Left lung (tissue), 10 donors: ENCODE results near the gene RAB8B. TPM values are rescaled to one million over a fixed set of nuclear protein-coding genes. Genes with fewer than 3 reads are reported as not detected.

Source experiments
- ATAC-seq: fragments of 200-7000 bp; cut with Tn5 transposase; one replicate; pipeline ENCODE4 v1.9.1; 2020; ENCODE audit warnings: moderate library complexity
- DNase-seq, 4 donors: peaks; one replicate each; pipeline ENCODE4 v3.0.0-alpha.2; 2013 to 2020
- H3K27ac ChIP-seq, 2 donors: fragments of 200-600 bp; sonication (generic) in 1 of 2; one replicate each; pipeline versions ENCODE4 v1.5.0 to v1.8.0; 2020 to 2021
- H3K27me3 ChIP-seq, 2 donors: fragments of 200-600 bp; sonication (generic) in 1 of 2; one replicate each; pipeline versions ENCODE4 v1.5.0 to v1.8.0; 2020 to 2021
- H3K36me3 ChIP-seq, 2 donors: fragments of 200-600 bp; sonication (generic) in 1 of 2; one replicate each; pipeline versions ENCODE4 v1.5.0 to v1.8.0; 2020 to 2021
- H3K4me1 ChIP-seq, 2 donors: fragments of 200-600 bp; one replicate each; pipeline ENCODE4 v1.8.0; 2021
- H3K4me3 ChIP-seq, 2 donors: fragments of 200-600 bp; sonication (generic) in 1 of 2; one replicate each; pipeline versions ENCODE4 v1.5.0 to v1.8.0; 2020 to 2021; ENCODE audit warnings: mild to moderate bottlenecking in 1 of 2
- H3K9me3 ChIP-seq, 2 donors: fragments of 200-600 bp; sonication (generic) in 1 of 2; one replicate each; pipeline versions ENCODE4 v1.5.0 to v1.8.0; 2020 to 2021
- CTCF ChIP-seq, 2 donors: fragments of 200-600 bp; sonication (generic) in 1 of 2; IDR thresholded peaks; one replicate each; pipeline versions ENCODE4 v1.5.0 to v1.8.0; 2021; ENCODE audit warnings: antibody characterized with exemption in 2 of 2
- intact Hi-C, 2 donors: fragments of 100-400 bp; cut with DNase I; formaldehyde crosslinking; loops; one replicate each; pipeline versions ENCODE4 v1.11.2 to v1.14.2; 2022
- polyA plus RNA-seq, 6 donors: library from polyadenylated mRNA; unstranded; fragments of 120-200 nt; gene quantifications; one replicate each; pipeline ENCODE4 v1.2.1, GENCODE V29; 2013; ENCODE audit not compliant: insufficient read length in 6 of 6
- total RNA-seq, 2 donors: library from RNA; stranded (reverse); fragmentation: NEBNext Ultra II Directional; extraction: Animal tissue kit (Norgen Biotek cat#: 25700); gene quantifications; one replicate each; pipeline ENCODE4 v1.2.1, GENCODE V29; 2021
- donor health status: DM: no; HTN: yes; CAD: no.
- donor health status: DM: no; HTN: no; CAD: no.

The RAB8B gene
- total and polyA plus RNA-seq, 8 donors = 45.1 to 62.2 (median 57.0) TPM

GRCh38 chr15:63308947-63309346, 119.5 kb downstream of the RAB8B start:
- H3K9me3 ChIP-seq = no peaks in the 10 kb centered on the region
- DNase-seq = no peak
- no peaks in the 10 kb centered on the region for H3K4me1 ChIP-seq
- no peak for ATAC-seq
- no peak overlapping the region for H3K27ac ChIP-seq
- peaks cover 4 to 31% of the 10 kb centered on the region in 2 donors for H3K36me3 ChIP-seq
- intact Hi-C loops = no loop called here
- H3K4me3 ChIP-seq = no peak overlapping the region
- no peak for TF ChIP-seq CTCF (IDR thresholded peaks at IDR 0.05)
- H3K27me3 ChIP-seq = no peaks in the 10 kb centered on the region

GRCh38 chr15:63310646-63311045, 121.2 kb downstream of the RAB8B start:
- ATAC-seq (no peak), DNase-seq (no peak)
- no peaks in the 10 kb centered on the region for H3K4me1 ChIP-seq
- no peak overlapping the region for H3K27ac ChIP-seq
- intact Hi-C loops = no loop called here
- H3K4me3 ChIP-seq = no peak overlapping the region
- peaks cover 4 to 14% of the 10 kb centered on the region in 2 donors for H3K36me3 ChIP-seq
- H3K9me3 ChIP-seq = no peaks in the 10 kb centered on the region
- H3K27me3 ChIP-seq = no peaks in the 10 kb centered on the region
- no peak for TF ChIP-seq CTCF (IDR thresholded peaks at IDR 0.05)

GRCh38 chr15:63312286-63312685, 122.9 kb downstream of the RAB8B start:
- no peaks in the 10 kb centered on the region for H3K36me3 ChIP-seq
- intact Hi-C loops = no loop called here
- no peaks in the 10 kb centered on the region for H3K4me1 ChIP-seq
- no peak overlapping the region for H3K27ac ChIP-seq
- ATAC-seq (no peak), DNase-seq (no peak)
- no peak overlapping the region for H3K4me3 ChIP-seq
- no peaks in the 10 kb centered on the region for H3K27me3 ChIP-seq
- no peaks in the 10 kb centered on the region for H3K9me3 ChIP-seq
- TF ChIP-seq CTCF (IDR thresholded peaks at IDR 0.05) = no peak

- Histone ChIP-seq H3K27ac (no peak overlapping the region), H3K9me3 (no peaks in the 10 kb centered on the region), H3K36me3 (no peaks in the 10 kb centered on the region), H3K27me3 (no peaks in the 10 kb centered on the region), H3K4me1 (no peaks in the 10 kb centered on the region), H3K4me3 (no peak overlapping the region)
- ATAC-seq = no peak
- intact Hi-C loops = no loop called here
- DNase-seq = no peak
- no peak for TF ChIP-seq CTCF (IDR thresholded peaks at IDR 0.05)
Observed at GRCh38 chr15:63313825-63314224, 124.4 kb downstream of the RAB8B start.

- H3K4me1 ChIP-seq = no peaks in the 10 kb centered on the region
- H3K4me3 ChIP-seq = no peak overlapping the region
- DNase-seq (no peak), ATAC-seq (no peak)
- H3K27me3 ChIP-seq = no peaks in the 10 kb centered on the region
- TF ChIP-seq CTCF (IDR thresholded peaks at IDR 0.05) = no peak
- H3K9me3 ChIP-seq = no peaks in the 10 kb centered on the region
- no peaks in the 10 kb centered on the region for H3K36me3 ChIP-seq
- intact Hi-C loops = no loop called here
- no peak overlapping the region for H3K27ac ChIP-seq
Observed at GRCh38 chr15:63314409-63314808, 125.0 kb downstream of the RAB8B start.

Other genes starting within 250 kb of the RAB8B start
- 100 to 1,000 TPM; 196 to 330 TPM for gene TPM1, start 146.9 kb upstream of the RAB8B start, total RNA-seq
- 100 to 1,000 TPM; 523 to 681 (median 601) TPM for gene TPM1, start 146.9 kb upstream of the RAB8B start, polyA plus RNA-seq
- 10 to 100 TPM; 28.4 to 41.8 TPM for gene LACTB, start 67.7 kb upstream of the RAB8B start, total RNA-seq
- 10 to 100 TPM; 17.9 to 20.8 (median 19.0) TPM for gene LACTB, start 67.7 kb upstream of the RAB8B start, polyA plus RNA-seq
- gene RPS27L, start 32.1 kb upstream of the RAB8B start, total RNA-seq = 100 to 1,000 TPM; 158 to 242 TPM
- gene RPS27L, start 32.1 kb upstream of the RAB8B start, polyA plus RNA-seq = 10 to 100 TPM; 74.8 to 93.6 (median 80.6) TPM
- 10 to 100 TPM; 24.0 to 32.2 TPM for gene APH1B, start 88.0 kb downstream of the RAB8B start, total RNA-seq
- gene APH1B, start 88.0 kb downstream of the RAB8B start, polyA plus RNA-seq = 10 to 100 TPM; 26.3 to 30.3 (median 29.4) TPM
- 10 to 100 TPM; 12.2 to 20.5 TPM for gene CA12, start 192.2 kb downstream of the RAB8B start, total RNA-seq
- gene CA12, start 192.2 kb downstream of the RAB8B start, polyA plus RNA-seq = 1 to 10 TPM; 1.6 to 7.9 (median 3.6) TPM